Liver (tissue), 3 donors: ENCODE data around the gene SGPP2.

Source experiments
- CTCF ChIP-seq: fragments of 150-350 bp; IDR thresholded peaks from 2 replicates; pipeline ENCODE4 v1.5.1; 2017; ENCODE audit warnings: improper control_type of control experiment, low read depth, low read length; ENCODE audit not compliant: missing input control
- EGR1 ChIP-seq, 2 donors: IDR thresholded peaks; 2 replicates each; pipeline ENCODE4 v1.6.1; 2016 to 2018; ENCODE audit warnings: antibody characterized with exemption in 2 of 2, low read depth in 2 of 2
- FOXA1 ChIP-seq: IDR thresholded peaks from 2 replicates; pipeline ENCODE4 v1.6.1; 2016; ENCODE audit warnings: antibody characterized with exemption
- HNF4G ChIP-seq: IDR thresholded peaks from 2 replicates; pipeline ENCODE4 v1.6.1; 2016; ENCODE audit warnings: antibody characterized with exemption
- JUND ChIP-seq, 2 donors: IDR thresholded peaks; 2 replicates each; pipeline ENCODE4 v1.6.1; 2016; ENCODE audit warnings: antibody characterized with exemption in 2 of 2
- RAD21 ChIP-seq, 2 donors: IDR thresholded peaks; 2 replicates each; pipeline ENCODE4 v1.6.1; 2016; ENCODE audit warnings: antibody characterized with exemption in 2 of 2, mild to moderate bottlenecking in 2 of 2
- SP1 ChIP-seq: IDR thresholded peaks from 2 replicates; pipeline ENCODE4 v1.6.1; 2018; ENCODE audit warnings: antibody characterized with exemption, mild to moderate bottlenecking
- YY1 ChIP-seq: IDR thresholded peaks from 2 replicates; pipeline ENCODE4 v1.6.1; 2016; ENCODE audit warnings: antibody characterized with exemption, mild to moderate bottlenecking
- TF ChIP-seq, protein P1 (sequence below): IDR thresholded peaks from 2 replicates; pipeline ENCODE4 v1.6.1; 2016; ENCODE audit warnings: antibody characterized with exemption, mild to moderate bottlenecking
- TF ChIP-seq, protein P2 (sequence below): IDR thresholded peaks from 2 replicates; pipeline ENCODE4 v1.6.1; 2016; ENCODE audit warnings: antibody characterized with exemption
- donor health status: healthy.
- donor health status: healthy.

DNA sequence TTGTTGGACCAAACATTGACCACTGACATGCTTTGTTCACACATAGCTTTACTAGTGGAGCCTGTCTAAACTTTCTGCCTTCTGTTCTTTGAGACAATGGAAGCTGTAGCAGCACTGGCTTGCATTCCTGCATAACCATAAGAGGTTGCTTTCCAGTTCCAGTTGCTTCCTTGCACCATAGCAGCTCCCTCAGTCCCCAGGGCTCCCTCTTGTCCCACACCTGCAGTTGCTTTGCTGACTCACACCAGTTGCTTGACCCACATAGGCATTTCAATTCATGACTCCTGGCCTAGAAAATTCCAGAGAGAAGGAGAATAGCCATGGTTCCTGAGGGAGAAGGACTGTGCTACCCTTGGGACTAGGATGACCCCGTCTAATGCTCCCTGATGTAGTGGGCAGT lies 20.9 kb downstream of the SGPP2 start:
- TF ChIP-seq SP1 (no peak), CTCF (no peak), HNF4G (no peak), FOXA1 (no peak), RAD21 (IDR thresholded peaks at IDR 0.05) (no peak), JUND (IDR thresholded peaks at IDR 0.05) (no peak), YY1 (no peak), EGR1 (IDR thresholded peaks at IDR 0.05; ENCODE audit: low read depth in 2 of 2) (no peak)
- TF ChIP-seq, protein P1, sequence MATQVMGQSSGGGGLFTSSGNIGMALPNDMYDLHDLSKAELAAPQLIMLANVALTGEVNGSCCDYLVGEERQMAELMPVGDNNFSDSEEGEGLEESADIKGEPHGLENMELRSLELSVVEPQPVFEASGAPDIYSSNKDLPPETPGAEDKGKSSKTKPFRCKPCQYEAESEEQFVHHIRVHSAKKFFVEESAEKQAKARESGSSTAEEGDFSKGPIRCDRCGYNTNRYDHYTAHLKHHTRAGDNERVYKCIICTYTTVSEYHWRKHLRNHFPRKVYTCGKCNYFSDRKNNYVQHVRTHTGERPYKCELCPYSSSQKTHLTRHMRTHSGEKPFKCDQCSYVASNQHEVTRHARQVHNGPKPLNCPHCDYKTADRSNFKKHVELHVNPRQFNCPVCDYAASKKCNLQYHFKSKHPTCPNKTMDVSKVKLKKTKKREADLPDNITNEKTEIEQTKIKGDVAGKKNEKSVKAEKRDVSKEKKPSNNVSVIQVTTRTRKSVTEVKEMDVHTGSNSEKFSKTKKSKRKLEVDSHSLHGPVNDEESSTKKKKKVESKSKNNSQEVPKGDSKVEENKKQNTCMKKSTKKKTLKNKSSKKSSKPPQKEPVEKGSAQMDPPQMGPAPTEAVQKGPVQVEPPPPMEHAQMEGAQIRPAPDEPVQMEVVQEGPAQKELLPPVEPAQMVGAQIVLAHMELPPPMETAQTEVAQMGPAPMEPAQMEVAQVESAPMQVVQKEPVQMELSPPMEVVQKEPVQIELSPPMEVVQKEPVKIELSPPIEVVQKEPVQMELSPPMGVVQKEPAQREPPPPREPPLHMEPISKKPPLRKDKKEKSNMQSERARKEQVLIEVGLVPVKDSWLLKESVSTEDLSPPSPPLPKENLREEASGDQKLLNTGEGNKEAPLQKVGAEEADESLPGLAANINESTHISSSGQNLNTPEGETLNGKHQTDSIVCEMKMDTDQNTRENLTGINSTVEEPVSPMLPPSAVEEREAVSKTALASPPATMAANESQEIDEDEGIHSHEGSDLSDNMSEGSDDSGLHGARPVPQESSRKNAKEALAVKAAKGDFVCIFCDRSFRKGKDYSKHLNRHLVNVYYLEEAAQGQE = no peak
- TF ChIP-seq, protein P2, sequence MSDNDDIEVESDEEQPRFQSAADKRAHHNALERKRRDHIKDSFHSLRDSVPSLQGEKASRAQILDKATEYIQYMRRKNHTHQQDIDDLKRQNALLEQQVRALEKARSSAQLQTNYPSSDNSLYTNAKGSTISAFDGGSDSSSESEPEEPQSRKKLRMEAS = no peak
